Vagina (tissue), 2 donors: Measurements from ENCODE around the gene TMEM132C. TPM values are rescaled to one million over a fixed set of nuclear protein-coding genes. Genes with fewer than 3 reads are reported as not detected.

Experiments used
- DNase-seq, 2 donors: peaks; one replicate each; pipeline ENCODE4 v3.0.0-alpha.2; 2017; ENCODE audit errors: extremely low spot score in 2 of 2
- H3K27ac ChIP-seq: fragments of 200-600 bp; sonication (generic); one replicate; pipeline ENCODE4 v1.5.1; 2019
- H3K27me3 ChIP-seq: fragments of 200-600 bp; sonication (generic); one replicate; pipeline ENCODE4 v1.5.1; 2019
- H3K36me3 ChIP-seq, 2 donors: fragments of 200-600 bp; sonication (generic); one replicate each; pipeline ENCODE4 v1.5.1; 2017 to 2019
- H3K4me1 ChIP-seq: fragments of 200-600 bp; sonication (generic); one replicate; pipeline ENCODE4 v1.5.1; 2019
- H3K4me3 ChIP-seq, 2 donors: fragments of 200-600 bp; sonication (generic); 1 replicate in 1 of 2; 2 replicates in 1 of 2; pipeline ENCODE4 v1.5.1; 2016 to 2019
- H3K9me3 ChIP-seq: fragments of 200-600 bp; sonication (generic); one replicate; pipeline ENCODE4 v1.5.1; 2019
- CTCF ChIP-seq, 3 experiments: fragments of 450-650 bp in 2 of 3; fragments of 200-600 bp in 1 of 3; sonication (generic) in 1 of 3; IDR thresholded peaks; one replicate each; pipeline ENCODE4 v1.5.1; 2017 to 2019; ENCODE audit warnings: antibody characterized with exemption in 3 of 3, mild to moderate bottlenecking in 2 of 3, moderate library complexity in 2 of 3
- POLR2A ChIP-seq, 2 donors: fragments of 450-650 bp; IDR thresholded peaks; one replicate each; pipeline ENCODE4 v1.6.1; 2017; ENCODE audit warnings: antibody characterized with exemption in 2 of 2, mild to moderate bottlenecking in 2 of 2, moderate library complexity in 2 of 2
- POLR2AphosphoS5 ChIP-seq, 2 donors: sonication (generic); formaldehyde crosslinking; IDR thresholded peaks; one replicate each; pipeline ENCODE4 v1.9.0; 2017; ENCODE audit warnings: antibody characterized with exemption in 2 of 2, mild to moderate bottlenecking in 2 of 2, low read depth in 1 of 2; ENCODE audit not compliant: insufficient read depth in 1 of 2
- intact Hi-C: fragments of 100-400 bp; cut with DNase I; formaldehyde crosslinking; loops from one replicate; pipeline ENCODE4 v1.15.1; 2023
- total RNA-seq: library from RNA; depleted of rRNA; stranded (reverse); fragments of >200 nt; gene quantifications from one replicate; pipeline ENCODE4 v1.2.3, GENCODE V29; 2016

TMEM132C gene
- total RNA-seq, 1 donor from 2014 or later, result 20.6 TPM

GRCh38 chr12:128699106-128699505 is 432.1 kb downstream of the TMEM132C start:
- intact Hi-C loops, result no loop called here
- H3K9me3 ChIP-seq, result no peaks in the 10 kb centered on the region
- no peaks in the 10 kb centered on the region for H3K4me1 ChIP-seq
- no peak overlapping the region for H3K27ac ChIP-seq
- H3K36me3 ChIP-seq, result peaks cover 0 to 14% of the 10 kb centered on the region in 2 donors
- no peak for DNase-seq
- H3K4me3 ChIP-seq, result no peak overlapping the region
- no peaks in the 10 kb centered on the region for H3K27me3 ChIP-seq
- no peak for TF ChIP-seq POLR2AphosphoS5 (IDR thresholded peaks at IDR 0.05; ENCODE audit: insufficient read depth in 1 of 2, low read depth in 1 of 2)
- TF ChIP-seq CTCF (IDR thresholded peaks at IDR 0.05), result no peak
- no peak for TF ChIP-seq POLR2A (IDR thresholded peaks at IDR 0.05)

GRCh38 chr12:128702371-128702770 is 435.4 kb downstream of the TMEM132C start:
- no peak for DNase-seq
- H3K9me3 ChIP-seq, result no peaks in the 10 kb centered on the region
- no peaks in the 10 kb centered on the region for H3K27me3 ChIP-seq
- H3K36me3 ChIP-seq, result peaks cover 0 to 10% of the 10 kb centered on the region in 2 donors
- no peak overlapping the region for H3K27ac ChIP-seq
- no peak overlapping the region for H3K4me3 ChIP-seq
- intact Hi-C loops, result no loop called here
- no peaks in the 10 kb centered on the region for H3K4me1 ChIP-seq
- TF ChIP-seq POLR2A (IDR thresholded peaks at IDR 0.05) (no peak), POLR2AphosphoS5 (IDR thresholded peaks at IDR 0.05; ENCODE audit: insufficient read depth in 1 of 2, low read depth in 1 of 2) (no peak), CTCF (IDR thresholded peaks at IDR 0.05) (no peak)

GRCh38 chr12:128705140-128705539 is 438.2 kb downstream of the TMEM132C start:
- Histone ChIP-seq H3K27ac (no peak overlapping the region), H3K9me3 (no peaks in the 10 kb centered on the region), H3K36me3 (no peaks in the 10 kb centered on the region), H3K4me1 (peaks cover 4% of the 10 kb centered on the region), H3K27me3 (no peaks in the 10 kb centered on the region), H3K4me3 (no peak overlapping the region)
- no peak for TF ChIP-seq POLR2A (IDR thresholded peaks at IDR 0.05)
- no peak for TF ChIP-seq POLR2AphosphoS5 (IDR thresholded peaks at IDR 0.05; ENCODE audit: insufficient read depth in 1 of 2, low read depth in 1 of 2)
- no peak for TF ChIP-seq CTCF (IDR thresholded peaks at IDR 0.05)
- no peak for DNase-seq
- intact Hi-C loops, result no loop called here

- intact Hi-C loops, result no loop called here
- no peaks in the 10 kb centered on the region for H3K27me3 ChIP-seq
- H3K4me1 ChIP-seq, result peaks cover 4% of the 10 kb centered on the region
- no peaks in the 10 kb centered on the region for H3K9me3 ChIP-seq
- H3K4me3 ChIP-seq, result no peak overlapping the region
- TF ChIP-seq POLR2A (IDR thresholded peaks at IDR 0.05), result no peak
- no peak for TF ChIP-seq CTCF (IDR thresholded peaks at IDR 0.05)
- no peak for TF ChIP-seq POLR2AphosphoS5 (IDR thresholded peaks at IDR 0.05; ENCODE audit: insufficient read depth in 1 of 2, low read depth in 1 of 2)
- no peak overlapping the region for H3K27ac ChIP-seq
- H3K36me3 ChIP-seq, result no peaks in the 10 kb centered on the region
- no peak for DNase-seq
Observed at GRCh38 chr12:128707488-128707887, 440.5 kb downstream of the TMEM132C start.

- H3K4me3 ChIP-seq, result no peak overlapping the region
- DNase-seq, result no peak
- no peak overlapping the region for H3K27ac ChIP-seq
- H3K27me3 ChIP-seq, result no peaks in the 10 kb centered on the region
- H3K4me1 ChIP-seq, result peaks cover 4% of the 10 kb centered on the region
- no peaks in the 10 kb centered on the region for H3K9me3 ChIP-seq
- intact Hi-C loops, result no loop called here
- TF ChIP-seq CTCF (IDR thresholded peaks at IDR 0.05), result no peak
- no peak for TF ChIP-seq POLR2AphosphoS5 (IDR thresholded peaks at IDR 0.05; ENCODE audit: insufficient read depth in 1 of 2, low read depth in 1 of 2)
- TF ChIP-seq POLR2A (IDR thresholded peaks at IDR 0.05), result no peak
- H3K36me3 ChIP-seq, result no peaks in the 10 kb centered on the region
Observed at GRCh38 chr12:128708789-128709188, 441.8 kb downstream of the TMEM132C start.
